Measurements from ENCODE around the gene LRRC26. TPM values are rescaled to one million over a fixed set of nuclear protein-coding genes. Genes with fewer than 3 reads are reported as not detected.
A peak's percentile ranks its signal among the peaks of the same experiment; 100 is the strongest.

The LRRC26 gene
- total RNA-seq, 6 experiments from 2014 or later, result 0.17 to 0.18 TPM; not detected in 4

- no peaks in the 10 kb centered on the region for H3K4me1 ChIP-seq
- TF ChIP-seq CTCF (IDR thresholded peaks at IDR 0.05) (no peak), POLR2A (IDR thresholded peaks at IDR 0.05) (no peak)
- no peaks in the 10 kb centered on the region for H3K9me3 ChIP-seq
- peaks cover 0 to 10% of the 10 kb centered on the region in 2 donors for H3K27me3 ChIP-seq
- H3K27ac ChIP-seq, result no peak overlapping the region
- H3K36me3 ChIP-seq, result no peaks in the 10 kb centered on the region
- WGBS (ENCODE audit: insufficient coverage, low coverage, low lambda C conversion rate, missing lambda C conversion rate), result 33% methylated on average over 1 of the region's 4 CpGs
- H3K4me3 ChIP-seq, result no peak overlapping the region
- ATAC-seq (no peak), DNase-seq (no peak)
- intact Hi-C loops (cut with DNase I), result no loop called here
These were observed 26.4 kb downstream of the LRRC26 start for GRCh38 chr9:137143459-137143858.

- H3K4me3 ChIP-seq, result no peak overlapping the region
- H3K27ac ChIP-seq, result no peak overlapping the region
- TF ChIP-seq POLR2A (IDR thresholded peaks at IDR 0.05) (no peak), CTCF (IDR thresholded peaks at IDR 0.05) (no peak)
- intact Hi-C loops (cut with DNase I), result no loop called here
- no peak for ATAC-seq
- peaks cover 0 to 14% of the 10 kb centered on the region in 2 donors for H3K27me3 ChIP-seq
- H3K9me3 ChIP-seq, result no peaks in the 10 kb centered on the region
- no peaks in the 10 kb centered on the region for H3K4me1 ChIP-seq
- H3K36me3 ChIP-seq, result no peaks in the 10 kb centered on the region
- WGBS (ENCODE audit: insufficient coverage, low coverage, low lambda C conversion rate, missing lambda C conversion rate), result 52% methylated on average over 13 of the region's 24 CpGs
- DNase-seq, result peak in 1 of 3 donors; percentile 44
These were observed 27.6 kb downstream of the LRRC26 start for GRCh38 chr9:137141976-137142936.

GRCh38 chr9:137141050-137141810, 28.6 kb downstream of the LRRC26 start:
- WGBS (ENCODE audit: insufficient coverage, low coverage, low lambda C conversion rate, missing lambda C conversion rate), result 40% methylated on average over 2 of the region's 17 CpGs
- H3K27me3 ChIP-seq, result peaks cover 0 to 10% of the 10 kb centered on the region in 2 donors

More at GRCh38 chr9:137141050-137141810, 28.6 kb downstream of the LRRC26 start:
- no peak for ATAC-seq
- H3K9me3 ChIP-seq, result no peaks in the 10 kb centered on the region
- H3K4me3 ChIP-seq, result no peak overlapping the region
- TF ChIP-seq POLR2A (IDR thresholded peaks at IDR 0.05) (no peak), CTCF (IDR thresholded peaks at IDR 0.05) (no peak)
- H3K27ac ChIP-seq, result no peak overlapping the region
- no peaks in the 10 kb centered on the region for H3K4me1 ChIP-seq
- H3K36me3 ChIP-seq, result no peaks in the 10 kb centered on the region
- intact Hi-C loops (cut with DNase I), result no loop called here
- no peak for DNase-seq

Measured in right lobe of liver (tissue), 6 donors.